Activated naive CD4-positive, alpha-beta T cell treated with anti-CD3 and anti-CD28 coated beads, Interleukin-2, amount 50 U/mL, for 24 hours (primary cell): ENCODE results near the gene RNF31.

ENCODE experiments used
- H3K27ac Mint-ChIP-seq: one replicate; pipeline ENCODE4 v1.8.0; 2021; ENCODE audit warnings: mild to moderate bottlenecking, mixed read lengths
- H3K27me3 Mint-ChIP-seq: one replicate; pipeline ENCODE4 v1.8.0; 2021; ENCODE audit warnings: mixed read lengths
- H3K36me3 Mint-ChIP-seq: one replicate; pipeline ENCODE4 v1.8.0; 2021; ENCODE audit warnings: mixed read lengths
- H3K4me1 Mint-ChIP-seq: one replicate; pipeline ENCODE4 v1.8.0; 2021; ENCODE audit warnings: mixed read lengths
- H3K4me3 Mint-ChIP-seq: one replicate; pipeline ENCODE4 v1.8.0; 2021; ENCODE audit warnings: mild to moderate bottlenecking, mixed read lengths
- H3K9me3 Mint-ChIP-seq: one replicate; pipeline ENCODE4 v1.8.0; 2021; ENCODE audit warnings: mixed read lengths

RNF31 gene

DNA sequence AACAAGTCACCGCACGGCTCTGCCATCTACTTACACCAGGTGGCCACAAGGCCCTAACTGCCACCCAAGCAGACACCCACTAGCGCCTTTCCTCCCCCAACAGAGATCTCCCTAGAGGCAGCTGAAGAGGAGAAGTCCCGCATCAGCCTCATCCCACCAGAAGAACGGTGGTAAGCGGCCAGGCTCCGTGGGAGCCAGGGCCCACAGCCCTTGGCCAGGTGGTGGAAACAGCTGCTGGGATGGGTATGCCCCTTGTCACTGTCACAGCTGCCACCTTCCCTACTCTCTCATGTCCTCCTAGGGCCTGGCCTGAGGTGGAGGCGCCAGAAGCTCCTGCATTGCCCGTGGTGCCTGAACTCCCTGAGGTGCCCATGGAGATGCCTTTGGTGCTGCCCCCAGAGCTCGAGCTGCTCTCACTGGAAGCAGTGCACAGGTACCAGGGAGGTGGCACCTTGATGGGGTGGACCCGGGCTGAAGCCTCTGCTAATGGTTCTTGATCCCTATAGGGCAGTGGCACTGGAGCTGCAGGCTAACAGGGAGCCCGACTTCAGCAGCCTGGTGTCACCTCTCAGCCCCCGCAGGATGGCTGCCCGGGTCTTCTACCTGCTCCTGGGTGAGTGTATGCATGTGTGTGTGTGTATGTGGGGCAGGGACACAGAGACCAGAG lies 32.1 kb downstream of the RNF31 start:
- H3K9me3 Mint-ChIP-seq: no peaks in the 10 kb centered on the region
- H3K27ac Mint-ChIP-seq: no peak overlapping the region

DNA sequence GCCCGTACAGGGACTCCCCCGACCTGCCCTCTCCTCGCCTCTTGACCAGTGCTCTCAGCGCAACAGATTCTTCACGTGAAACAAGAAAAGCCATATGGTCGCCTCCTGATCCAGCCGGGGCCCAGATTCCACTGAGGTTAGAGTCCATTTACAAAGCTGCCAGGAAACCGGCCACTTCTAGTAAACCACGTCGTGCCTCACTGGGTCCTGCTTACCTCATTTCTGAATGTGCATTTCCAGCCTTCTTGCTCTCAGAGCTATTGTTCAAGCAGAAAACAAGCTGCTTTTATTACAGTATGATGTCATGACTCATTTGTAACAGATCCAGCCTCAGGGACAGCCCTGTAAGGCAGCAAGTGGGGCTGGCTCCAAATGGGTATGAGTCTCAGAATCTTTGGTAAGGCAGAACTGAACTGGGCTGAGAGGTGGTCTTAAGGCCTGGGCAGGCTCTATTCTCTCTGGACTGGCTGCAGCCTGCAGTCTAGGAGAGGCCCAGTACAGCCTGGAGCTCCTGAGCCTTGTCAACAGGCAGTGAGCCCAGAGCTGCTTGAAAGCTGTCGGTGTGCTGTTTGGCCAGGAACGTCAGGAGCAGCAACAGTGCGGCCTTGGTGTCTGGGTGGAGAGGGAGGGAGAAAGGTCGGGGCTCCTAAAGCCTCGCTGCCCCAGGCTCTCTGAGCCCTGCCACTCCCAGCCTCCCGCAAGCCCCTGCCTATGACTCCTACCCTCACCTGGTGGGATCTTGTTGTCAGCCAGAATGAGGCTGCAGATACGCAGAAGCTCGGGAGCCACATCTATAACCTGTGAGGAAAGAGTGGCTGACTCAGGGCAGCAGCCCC lies 32.9 kb downstream of the RNF31 start:
- H3K9me3 Mint-ChIP-seq: no peaks in the 10 kb centered on the region
- H3K4me3 Mint-ChIP-seq: no peak overlapping the region
- no peaks in the 10 kb centered on the region for H3K27me3 Mint-ChIP-seq
- peaks cover 4% of the 10 kb centered on the region for H3K36me3 Mint-ChIP-seq
- H3K27ac Mint-ChIP-seq: peak overlapping the region; percentile 46
- H3K4me1 Mint-ChIP-seq: peaks cover 5% of the 10 kb centered on the region

More for the DNA sequence above, 32.1 kb downstream of the RNF31 start:
- Mint-ChIP-seq H3K4me3 (no peak overlapping the region), H3K4me1 (peaks cover 5% of the 10 kb centered on the region), H3K27me3 (no peaks in the 10 kb centered on the region), H3K36me3 (peaks cover 4% of the 10 kb centered on the region)

DNA sequence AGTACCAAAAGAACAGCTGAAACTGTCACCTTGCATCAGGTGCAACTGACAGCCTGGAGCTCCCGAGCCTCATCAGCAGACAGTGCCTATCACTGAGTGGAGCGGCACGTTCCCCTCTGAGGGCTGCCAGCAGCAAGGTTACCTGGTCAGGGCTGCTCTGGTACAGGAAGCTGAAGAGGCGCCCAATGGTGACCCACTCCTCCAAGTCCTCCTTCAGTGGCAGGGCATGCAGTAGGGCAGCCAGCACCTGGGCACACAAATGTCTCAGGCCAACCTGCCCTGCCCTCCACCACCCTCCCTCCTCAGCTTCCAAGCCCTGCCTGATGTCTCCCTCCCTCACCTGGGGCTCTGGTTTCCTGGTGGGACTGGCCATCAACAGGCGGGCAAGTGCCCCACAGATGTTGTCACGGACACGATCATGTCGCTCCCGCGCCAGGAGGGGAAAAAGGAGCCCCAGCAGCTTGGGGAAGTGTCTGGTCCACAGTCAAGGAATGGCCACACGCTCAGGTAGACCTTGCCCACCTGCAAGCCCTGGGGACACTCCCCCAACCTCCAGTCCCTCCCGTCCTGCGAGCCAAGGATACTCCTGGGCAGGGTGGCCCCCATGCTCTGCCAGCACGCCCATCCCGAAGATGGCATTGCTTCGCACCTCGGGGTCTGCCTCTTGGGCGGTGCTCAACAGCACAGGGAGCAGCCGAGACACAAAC lies 34.2 kb downstream of the RNF31 start:
- peak overlapping the region; percentile 32 for H3K27ac Mint-ChIP-seq

DNA sequence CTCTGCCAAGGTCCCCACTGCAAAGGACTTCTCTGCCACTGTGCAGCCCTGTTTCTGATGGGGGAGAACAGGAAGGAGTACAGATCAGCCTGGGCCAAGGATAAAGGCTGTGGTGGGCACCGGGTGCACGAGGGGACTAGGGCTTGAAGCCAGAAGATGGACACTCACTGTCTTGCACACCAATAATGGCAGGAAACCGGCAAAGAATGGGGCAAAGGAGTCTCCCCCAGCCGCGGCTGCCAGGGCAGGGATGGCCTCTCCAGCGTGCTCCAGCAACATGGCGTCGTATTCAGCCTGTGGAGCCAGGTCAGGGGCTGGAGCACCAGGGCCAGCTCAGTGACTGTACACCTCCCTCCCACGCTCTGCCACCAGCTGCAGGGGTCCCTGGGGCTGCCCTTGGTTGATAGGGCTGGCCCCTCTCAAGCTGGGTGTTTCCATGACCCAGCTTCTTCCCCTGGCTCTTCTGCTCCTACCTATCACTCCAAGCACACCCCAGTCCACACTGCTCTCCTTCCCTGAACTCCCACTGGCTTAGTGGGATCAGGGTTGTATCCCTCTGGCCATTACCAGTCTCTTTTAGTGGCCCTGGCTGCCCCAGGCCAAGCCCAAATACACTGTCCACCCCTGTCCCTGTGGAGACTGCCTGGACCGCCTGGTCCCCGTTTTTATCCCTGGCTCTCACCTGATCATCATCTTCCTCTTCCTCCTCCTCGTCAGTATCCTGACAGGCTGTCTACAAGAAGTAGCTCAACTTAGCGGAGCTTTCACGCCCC lies 35.0 kb downstream of the RNF31 start:
- Mint-ChIP-seq H3K27me3 (no peaks in the 10 kb centered on the region), H3K27ac (peak overlapping the region; percentile 83), H3K4me1 (peaks cover 12% of the 10 kb centered on the region), H3K4me3 (no peak overlapping the region), H3K9me3 (no peaks in the 10 kb centered on the region), H3K36me3 (peaks cover 4% of the 10 kb centered on the region)

More for the DNA sequence above, 34.2 kb downstream of the RNF31 start:
- peaks cover 8% of the 10 kb centered on the region for H3K4me1 Mint-ChIP-seq
- no peak overlapping the region for H3K4me3 Mint-ChIP-seq
- no peaks in the 10 kb centered on the region for H3K27me3 Mint-ChIP-seq
- no peaks in the 10 kb centered on the region for H3K9me3 Mint-ChIP-seq
- H3K36me3 Mint-ChIP-seq: peaks cover 4% of the 10 kb centered on the region

DNA sequence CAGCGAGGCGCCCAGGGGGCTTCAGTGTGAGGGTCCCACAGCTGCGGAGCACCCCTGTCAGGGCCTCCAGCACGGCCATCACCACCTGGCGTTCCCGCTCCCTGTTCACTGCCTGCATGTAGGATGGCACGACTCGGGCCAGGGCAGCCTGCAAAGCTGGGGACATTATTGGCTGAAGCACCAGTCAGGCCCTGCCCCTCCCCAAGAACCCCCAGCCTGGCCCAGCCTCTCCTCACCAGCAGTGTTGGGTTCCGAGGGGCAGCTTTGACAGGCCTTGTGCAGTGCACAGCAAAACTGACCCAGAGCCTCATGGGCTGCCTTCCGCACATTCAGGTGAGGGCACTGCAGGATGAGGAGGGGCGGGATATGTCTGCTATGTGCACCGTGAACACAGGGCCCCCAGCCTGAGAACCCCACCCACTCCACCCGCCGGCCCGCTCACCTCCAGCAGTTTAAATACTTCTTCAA lies 35.8 kb downstream of the RNF31 start:
- no peaks in the 10 kb centered on the region for H3K27me3 Mint-ChIP-seq
- no peak overlapping the region for H3K27ac Mint-ChIP-seq
- H3K36me3 Mint-ChIP-seq: peaks cover 7% of the 10 kb centered on the region
- no peak overlapping the region for H3K4me3 Mint-ChIP-seq
- peaks cover 20% of the 10 kb centered on the region for H3K4me1 Mint-ChIP-seq
- no peaks in the 10 kb centered on the region for H3K9me3 Mint-ChIP-seq

DNA sequence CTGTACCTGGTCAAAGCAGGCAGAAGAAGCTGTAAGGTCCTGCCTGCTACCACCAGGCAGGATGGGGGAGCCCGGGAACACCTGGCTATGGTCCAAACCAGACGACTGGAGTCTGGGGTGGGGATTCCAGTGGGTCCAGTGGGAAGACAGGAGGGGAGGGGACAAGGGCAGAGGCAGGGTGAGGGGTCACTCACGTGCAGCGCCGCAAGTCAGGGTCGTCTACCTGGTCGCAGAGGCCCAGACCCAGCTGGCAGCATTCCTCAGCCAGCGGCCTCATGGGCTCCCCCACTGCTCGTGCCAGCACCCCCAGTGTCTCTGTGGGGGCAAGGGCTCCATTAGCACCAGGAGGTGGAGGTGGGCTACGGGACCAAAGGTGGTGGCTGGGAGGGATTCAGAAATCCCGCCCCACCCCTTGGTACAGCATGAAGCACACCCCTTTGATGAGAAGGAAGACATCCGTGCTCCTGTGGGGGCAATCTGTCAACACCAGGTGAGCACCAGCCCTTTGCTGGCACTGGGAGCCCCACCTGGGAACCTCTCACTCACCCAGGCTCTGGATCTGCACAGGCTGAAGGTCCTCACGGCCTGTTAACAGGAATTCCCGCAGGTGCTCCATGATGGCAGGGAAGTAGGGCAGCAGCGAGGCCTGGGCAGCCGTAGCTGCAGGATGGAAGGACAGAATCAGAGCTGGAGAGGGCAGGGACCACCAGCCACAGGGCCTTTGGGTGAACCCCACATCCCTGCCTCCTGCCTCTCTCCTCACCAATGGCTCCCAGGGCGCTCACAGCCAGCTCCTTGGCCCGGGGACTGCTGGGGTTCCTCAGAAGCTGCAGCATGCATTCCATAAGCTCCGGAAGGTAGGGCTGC lies 37.0 kb downstream of the RNF31 start:
- Mint-ChIP-seq H3K27ac (no peak overlapping the region), H3K9me3 (no peaks in the 10 kb centered on the region), H3K4me1 (peaks cover 29% of the 10 kb centered on the region), H3K36me3 (peaks cover 7% of the 10 kb centered on the region), H3K27me3 (no peaks in the 10 kb centered on the region), H3K4me3 (no peak overlapping the region)

DNA sequence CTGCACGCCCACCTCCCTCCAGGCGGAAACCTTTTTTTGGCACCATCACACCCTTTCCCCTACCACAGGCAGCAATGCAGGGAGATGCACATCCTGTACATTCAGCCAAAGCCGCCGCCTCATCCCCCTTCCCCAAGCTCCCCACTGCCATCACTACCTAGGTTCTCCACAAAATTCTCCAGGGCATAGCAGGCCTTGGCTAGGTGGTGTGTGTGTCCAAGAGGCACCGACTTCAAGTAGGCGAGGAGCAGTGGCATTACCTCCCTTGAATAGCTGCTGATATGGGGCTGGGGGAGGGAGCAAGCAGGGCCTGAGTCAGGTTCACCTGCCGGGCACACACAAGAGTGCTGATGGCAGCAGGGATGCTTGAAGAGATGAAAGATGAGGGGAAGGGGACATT lies 37.7 kb downstream of the RNF31 start:
- Mint-ChIP-seq H3K4me3 (no peak overlapping the region), H3K27me3 (no peaks in the 10 kb centered on the region), H3K4me1 (peaks cover 34% of the 10 kb centered on the region), H3K27ac (peak overlapping the region; percentile 12), H3K36me3 (peaks cover 7% of the 10 kb centered on the region), H3K9me3 (no peaks in the 10 kb centered on the region)

DNA sequence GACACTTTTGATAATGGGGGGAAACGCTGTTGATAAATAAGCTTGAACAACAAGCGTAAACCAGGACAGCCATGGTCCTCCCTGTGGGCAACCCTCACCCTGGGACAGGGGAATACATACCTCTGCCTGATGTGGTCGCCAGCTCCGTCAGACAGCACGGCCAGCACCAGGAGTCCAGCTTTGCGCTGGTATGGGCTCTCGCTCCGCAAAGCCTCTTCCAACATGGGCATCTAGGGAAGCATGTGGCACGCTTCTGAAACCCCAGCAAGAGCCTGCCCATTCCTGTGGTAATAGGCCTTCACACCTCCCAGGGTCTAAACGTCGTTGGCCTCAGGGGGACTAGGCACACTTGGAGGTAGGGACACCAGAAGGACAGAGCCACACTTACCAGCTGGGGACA lies 38.4 kb downstream of the RNF31 start:
- Mint-ChIP-seq H3K27ac (no peak overlapping the region), H3K9me3 (no peaks in the 10 kb centered on the region), H3K36me3 (peaks cover 7% of the 10 kb centered on the region), H3K4me3 (no peak overlapping the region), H3K4me1 (peaks cover 36% of the 10 kb centered on the region), H3K27me3 (no peaks in the 10 kb centered on the region)

DNA sequence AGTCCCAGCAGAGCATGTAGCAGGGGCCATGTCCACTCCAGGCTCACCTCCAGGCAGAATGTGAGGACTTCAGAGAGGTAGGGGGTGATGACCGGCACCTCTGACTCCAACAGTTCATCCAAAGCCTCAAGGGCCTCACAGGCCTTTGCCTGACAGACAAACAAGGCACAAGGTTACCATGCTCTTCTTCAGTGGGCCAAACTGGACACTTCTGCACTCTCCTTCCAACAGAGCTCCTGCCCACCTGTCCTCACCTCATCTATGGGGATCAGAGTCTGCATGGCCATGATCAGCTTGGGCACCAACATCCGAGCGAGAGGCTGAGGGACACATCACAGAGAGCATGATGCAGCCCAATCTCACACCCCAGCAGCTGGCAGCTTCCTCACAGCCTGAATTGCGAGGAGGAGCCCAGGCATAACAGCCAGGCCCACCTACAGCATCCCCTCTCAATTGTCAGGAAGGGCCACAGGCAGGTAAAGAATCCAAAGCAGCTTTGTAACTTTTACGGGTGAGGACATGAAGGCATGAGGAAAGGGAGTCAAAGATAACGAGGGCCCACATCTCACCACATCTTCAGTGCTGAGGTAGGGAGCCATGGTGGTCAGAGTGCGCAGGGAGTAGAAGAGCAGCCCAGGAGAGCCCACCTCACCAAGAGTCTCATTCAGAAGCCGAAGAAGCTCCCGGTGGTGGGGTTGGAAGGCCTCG lies 39.7 kb downstream of the RNF31 start:
- peaks cover 44% of the 10 kb centered on the region for H3K4me1 Mint-ChIP-seq
- H3K27me3 Mint-ChIP-seq: no peaks in the 10 kb centered on the region
- H3K27ac Mint-ChIP-seq: no peak overlapping the region
- peak overlapping the region; percentile 92 for H3K4me3 Mint-ChIP-seq
- H3K36me3 Mint-ChIP-seq: peaks cover 4% of the 10 kb centered on the region
- H3K9me3 Mint-ChIP-seq: no peaks in the 10 kb centered on the region

DNA sequence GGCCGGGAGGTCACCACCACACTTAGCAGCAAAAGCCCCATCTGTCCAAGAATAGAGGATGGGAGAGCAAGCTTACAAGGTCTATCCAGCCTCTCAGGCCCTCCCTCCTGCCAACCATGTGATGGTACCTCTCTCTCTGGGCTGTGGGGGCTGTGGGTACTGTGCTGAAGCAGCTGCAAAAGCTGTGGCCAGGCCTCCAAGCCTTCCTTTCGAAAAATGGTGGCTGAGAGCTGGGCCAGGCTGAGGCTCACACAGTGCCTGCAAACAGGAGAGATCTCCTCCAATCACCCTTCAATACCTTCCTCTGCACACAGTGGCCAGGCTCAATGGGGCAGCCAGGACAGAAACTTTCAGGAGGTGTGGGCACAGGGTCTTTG lies 40.2 kb downstream of the RNF31 start:
- Mint-ChIP-seq H3K4me1 (peaks cover 48% of the 10 kb centered on the region), H3K27ac (peak overlapping the region; percentile 79), H3K9me3 (no peaks in the 10 kb centered on the region), H3K27me3 (no peaks in the 10 kb centered on the region), H3K4me3 (peak overlapping the region; percentile 92), H3K36me3 (peaks cover 7% of the 10 kb centered on the region)

DNA sequence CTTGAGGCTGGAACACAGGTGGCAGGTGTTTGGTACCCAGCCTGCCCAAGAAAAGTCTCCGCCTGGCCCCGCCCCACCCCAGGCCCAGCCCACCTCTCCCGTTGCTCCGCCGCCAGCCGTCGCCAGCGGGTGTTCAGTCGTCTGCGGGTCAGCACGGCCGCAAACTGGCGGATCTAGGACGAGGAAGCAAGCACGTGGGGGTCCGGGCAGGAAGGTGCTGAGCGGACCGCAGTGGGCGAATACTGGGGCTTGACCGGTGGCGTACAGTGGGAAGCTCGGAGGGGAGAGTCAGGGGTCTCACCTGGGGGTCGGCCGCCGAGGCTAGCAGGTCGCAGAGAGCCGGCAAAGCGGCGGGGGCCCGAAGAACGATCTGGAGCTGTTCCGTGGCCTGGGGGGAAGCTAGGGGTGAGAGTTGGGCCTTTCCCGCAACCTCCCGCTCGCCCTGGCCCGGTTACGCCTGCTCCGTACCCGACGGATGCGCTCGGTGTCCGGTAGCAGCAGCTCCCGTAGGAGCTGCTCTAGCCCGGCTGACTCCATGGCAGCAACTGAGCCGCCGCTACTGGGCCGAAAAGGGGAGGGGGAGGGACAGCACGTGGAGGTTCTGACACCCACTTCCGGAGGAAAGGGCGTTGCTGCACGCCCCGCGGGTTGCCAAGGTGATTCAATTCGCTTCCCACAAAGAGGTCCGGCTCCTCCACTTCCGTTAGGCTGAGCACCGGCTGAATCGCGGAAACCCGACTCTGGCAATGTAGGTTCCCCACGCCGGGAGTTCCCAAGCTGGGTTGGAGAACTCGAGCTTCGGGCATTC lies 41.2 kb downstream of the RNF31 start, which contains the start of gene IPO4:
IPO4 (minus strand) TSS at position 566 of the 808 bp plus-strand sequence; CDS start at position 537, 29 bp downstream.
- Mint-ChIP-seq H3K4me1 (peaks cover 50% of the 10 kb centered on the region), H3K27me3 (no peaks in the 10 kb centered on the region), H3K36me3 (peaks cover 5% of the 10 kb centered on the region), H3K4me3 (peak within 1 kb of the TSS; percentile 92), H3K27ac (peak within 1 kb of the TSS; percentile 88), H3K9me3 (no peaks in the 10 kb centered on the region)

DNA sequence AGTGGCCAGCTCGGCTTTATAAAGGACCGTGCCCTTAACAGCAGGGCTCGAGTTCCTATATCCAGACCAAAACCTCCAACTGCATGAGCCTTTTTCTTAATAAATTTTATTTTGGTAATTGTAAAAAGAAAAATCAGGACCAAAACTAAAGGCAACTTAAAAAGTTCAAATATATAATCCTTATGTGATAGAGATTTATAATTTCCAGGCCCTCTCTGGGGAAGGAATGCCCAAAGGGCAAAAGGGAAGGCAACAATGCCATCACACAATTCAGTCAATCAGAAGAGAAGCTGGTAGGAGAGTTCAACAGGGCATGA lies 41.7 kb downstream of the RNF31 start:
- peaks cover 5% of the 10 kb centered on the region for H3K36me3 Mint-ChIP-seq
- H3K4me1 Mint-ChIP-seq: peaks cover 53% of the 10 kb centered on the region
- no peak overlapping the region for H3K27ac Mint-ChIP-seq
- no peaks in the 10 kb centered on the region for H3K9me3 Mint-ChIP-seq
- H3K27me3 Mint-ChIP-seq: no peaks in the 10 kb centered on the region
- peak overlapping the region; percentile 92 for H3K4me3 Mint-ChIP-seq

DNA sequence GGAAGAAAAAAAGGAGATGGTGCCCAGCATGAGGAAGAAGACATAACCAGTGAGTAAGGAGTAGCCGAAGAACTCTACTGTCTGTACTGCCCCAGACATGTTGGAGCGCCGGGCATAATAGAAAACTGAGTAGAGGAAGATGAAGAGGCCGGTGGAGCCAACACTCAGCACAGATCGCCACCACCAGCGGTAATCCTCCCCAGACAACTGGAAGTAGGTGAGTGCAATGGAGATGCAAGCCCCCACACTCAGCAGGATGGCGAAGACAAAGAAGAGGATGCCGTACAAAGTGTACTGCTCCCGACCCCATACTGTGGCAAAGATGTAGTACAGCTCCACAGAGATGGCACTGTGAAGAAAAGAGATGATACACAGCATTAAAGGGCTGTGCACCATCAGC lies 42.2 kb downstream of the RNF31 start:
- peaks cover 5% of the 10 kb centered on the region for H3K36me3 Mint-ChIP-seq
- no peaks in the 10 kb centered on the region for H3K9me3 Mint-ChIP-seq
- H3K4me3 Mint-ChIP-seq: peak overlapping the region; percentile 92
- H3K27ac Mint-ChIP-seq: no peak overlapping the region
- no peaks in the 10 kb centered on the region for H3K27me3 Mint-ChIP-seq
- peaks cover 57% of the 10 kb centered on the region for H3K4me1 Mint-ChIP-seq
